HepG2 (cell line): ENCODE measurements around the gene CPED1.

Experiments
- BCL6 ChIP-seq: IDR thresholded peaks from 2 replicates; pipeline ENCODE4 v1.6.1; 2016; ENCODE audit warnings: missing genetic modification reagents, missing compliant biosample characterization
- CTCF ChIP-seq: sonication (generic); formaldehyde crosslinking; IDR thresholded peaks from 2 replicates; pipeline ENCODE4 v1.5.0; 2020; ENCODE audit warnings: mild to moderate bottlenecking, missing genetic modification reagents, moderate library complexity
- E2F5 ChIP-seq: sonication (generic); formaldehyde crosslinking; conservative IDR thresholded peaks from 2 replicates; pipeline ENCODE4 v1.4.0; 2020; ENCODE audit warnings: missing genetic modification reagents
- ETS1 ChIP-seq: sonication (generic); formaldehyde crosslinking; IDR thresholded peaks from 2 replicates; pipeline ENCODE4 v1.4.0; 2020; ENCODE audit warnings: missing genetic modification reagents
- KDM1A ChIP-seq: IDR thresholded peaks from 2 replicates; pipeline ENCODE4 v1.6.1; 2016; ENCODE audit warnings: missing compliant biosample characterization
- MEIS1 ChIP-seq: sonication (generic); formaldehyde crosslinking; IDR thresholded peaks from 2 replicates; pipeline ENCODE4 v1.9.0; 2021; ENCODE audit warnings: mild to moderate bottlenecking, missing genetic modification reagents, moderate library complexity, borderline replicate concordance
- POLR2A ChIP-seq, 2 experiments: IDR thresholded peaks; 2 replicates each; pipeline ENCODE4 v1.6.1; 2011; ENCODE audit warnings: low read depth in 2 of 2, low read length in 2 of 2, mild to moderate bottlenecking in 1 of 2, moderate library complexity in 1 of 2; ENCODE audit not compliant: insufficient read depth in 1 of 2
- POLR2AphosphoS5 ChIP-seq: IDR thresholded peaks from 2 replicates; pipeline ENCODE4 v1.6.1; 2012; ENCODE audit warnings: low read depth, low read length
- SCMH1 ChIP-seq: sonication (generic); formaldehyde crosslinking; IDR thresholded peaks from 2 replicates; pipeline ENCODE4 v1.9.0; 2021; ENCODE audit warnings: missing genetic modification reagents, mild to moderate bottlenecking, borderline replicate concordance
- SMAD1 ChIP-seq: sonication (generic); formaldehyde crosslinking; IDR thresholded peaks from 2 replicates; pipeline ENCODE4 v1.4.0; 2020; ENCODE audit warnings: missing genetic modification reagents, low read depth, mild to moderate bottlenecking, borderline replicate concordance
- XBP1 ChIP-seq: sonication (generic); formaldehyde crosslinking; IDR thresholded peaks from 2 replicates; pipeline ENCODE4 v1.5.0; 2020; ENCODE audit warnings: missing genetic modification reagents
- ZBTB7A ChIP-seq: sonication (generic); formaldehyde crosslinking; IDR thresholded peaks from 2 replicates; pipeline ENCODE4 v1.8.0; 2022; ENCODE audit warnings: mild to moderate bottlenecking, missing genetic modification reagents
- ZNF282 ChIP-seq: fragments of 450-650 bp; IDR thresholded peaks from 2 replicates; pipeline ENCODE4 v1.6.1; 2018; ENCODE audit not compliant: partially characterized antibody

- no peak for TF ChIP-seq ETS1 (CRISPR knock-in tag)
- TF ChIP-seq ZBTB7A (CRISPR knock-in tag), result no peak
- no peak for TF ChIP-seq MEIS1 (CRISPR knock-in tag)
- no peak for TF ChIP-seq SCMH1
- no peak for TF ChIP-seq CTCF (CRISPR knock-in tag)
- TF ChIP-seq POLR2AphosphoS5, result no peak
- TF ChIP-seq POLR2A (IDR thresholded peaks at IDR 0.05; ENCODE audit: insufficient read depth in 1 of 2, low read depth in 2 of 2, low read length in 2 of 2), result no peak
- no peak for TF ChIP-seq SMAD1 (CRISPR knock-in tag)
- TF ChIP-seq ZNF282, result no peak
- no peak for TF ChIP-seq KDM1A
- no peak for TF ChIP-seq BCL6 (CRISPR knock-in tag)
- TF ChIP-seq E2F5 (CRISPR knock-in tag), result no peak
- TF ChIP-seq XBP1, result no peak
Observed at GRCh38 chr7:121158665-121159064, 170.2 kb downstream of the CPED1 start.
